Stimulated activated CD8-positive, alpha-beta memory T cell treated with anti-CD3 and anti-CD28 coated beads, Interleukin-2, amount 100 ng/mL, for 48 hours (primary cell): ENCODE data around the gene THTPA.

ENCODE experiments used
- DNase-seq, 2 donors: peaks; one replicate each; pipeline ENCODE4 v3.0.0-alpha.2; 2020; ENCODE audit warnings: low read depth in 2 of 2

The THTPA gene

DNA sequence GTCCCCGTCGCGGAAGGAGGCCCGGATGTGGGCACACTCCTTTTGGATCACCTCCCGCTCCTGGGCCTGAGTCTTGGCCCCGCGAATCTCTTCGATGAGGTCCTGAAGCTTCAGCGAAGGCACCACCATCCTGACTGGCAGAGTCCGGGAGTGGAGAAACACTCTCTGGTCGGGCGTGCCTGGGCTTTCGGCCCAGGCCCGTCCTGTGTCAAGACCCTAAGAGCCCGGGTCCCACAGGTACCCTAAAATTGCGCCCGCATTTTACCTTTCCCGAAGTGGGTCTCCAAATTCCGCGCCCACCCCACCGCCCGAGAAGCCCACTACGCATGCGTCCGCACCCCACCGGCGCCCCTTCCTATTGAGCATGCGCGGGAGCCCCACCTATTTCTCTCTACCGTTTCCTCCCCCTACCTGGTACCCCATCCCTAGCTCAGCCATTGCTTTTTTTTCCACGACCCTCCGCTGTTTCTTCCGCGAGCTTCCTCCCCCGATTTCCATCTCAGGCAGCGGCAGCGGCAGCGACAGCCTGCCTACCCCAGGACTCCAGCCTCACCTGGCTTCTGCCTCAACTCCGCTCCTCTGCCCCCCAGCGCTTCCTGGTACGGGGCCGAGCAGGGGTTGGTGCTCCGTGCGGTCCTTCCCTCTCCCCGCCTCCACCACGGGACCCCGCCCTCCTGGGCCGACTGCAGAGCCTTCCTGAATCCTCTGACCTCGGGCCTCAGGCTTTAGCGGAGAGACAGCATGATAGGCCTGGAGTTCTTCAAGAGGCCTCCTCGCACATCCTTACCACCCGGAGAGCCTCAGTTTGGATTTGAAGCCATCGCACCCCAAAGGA is 11.3 kb downstream of the THTPA start, which contains the start of gene AP1G2:
AP1G2 (minus strand) TSS at position 606 of the 835 bp plus-strand sequence; CDS start at position 129, 477 bp downstream.
- peak; percentile 86 to 88 for DNase-seq

DNA sequence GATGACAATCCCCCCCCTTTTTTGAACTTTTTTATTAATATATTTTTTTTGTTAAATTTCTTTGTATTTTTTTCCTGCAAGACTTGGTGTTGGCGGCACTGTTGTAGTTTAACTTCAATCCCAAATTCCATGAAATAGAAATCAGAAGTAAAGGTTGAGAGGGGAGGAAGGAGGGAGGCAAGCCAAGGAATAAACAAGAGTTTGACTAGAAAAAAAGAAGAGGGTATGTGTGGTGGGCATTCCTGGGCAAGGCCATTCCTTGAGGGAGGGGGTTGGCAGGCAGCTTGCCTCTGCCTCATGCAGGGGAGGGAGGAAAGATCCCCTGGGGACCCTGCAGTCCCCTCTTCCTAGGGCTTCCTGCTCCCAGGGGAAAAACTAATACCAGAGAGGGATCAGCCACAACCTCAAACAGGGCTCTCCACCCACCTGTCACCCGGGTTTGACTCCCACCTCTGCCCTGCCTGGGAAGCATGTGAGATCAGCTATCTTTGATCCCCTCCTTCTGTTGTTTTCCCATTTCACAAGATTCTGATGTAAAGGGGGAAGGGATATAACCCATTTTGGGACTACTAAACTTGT is 12.0 kb downstream of the THTPA start:
- DNase-seq, result no peak

DNA sequence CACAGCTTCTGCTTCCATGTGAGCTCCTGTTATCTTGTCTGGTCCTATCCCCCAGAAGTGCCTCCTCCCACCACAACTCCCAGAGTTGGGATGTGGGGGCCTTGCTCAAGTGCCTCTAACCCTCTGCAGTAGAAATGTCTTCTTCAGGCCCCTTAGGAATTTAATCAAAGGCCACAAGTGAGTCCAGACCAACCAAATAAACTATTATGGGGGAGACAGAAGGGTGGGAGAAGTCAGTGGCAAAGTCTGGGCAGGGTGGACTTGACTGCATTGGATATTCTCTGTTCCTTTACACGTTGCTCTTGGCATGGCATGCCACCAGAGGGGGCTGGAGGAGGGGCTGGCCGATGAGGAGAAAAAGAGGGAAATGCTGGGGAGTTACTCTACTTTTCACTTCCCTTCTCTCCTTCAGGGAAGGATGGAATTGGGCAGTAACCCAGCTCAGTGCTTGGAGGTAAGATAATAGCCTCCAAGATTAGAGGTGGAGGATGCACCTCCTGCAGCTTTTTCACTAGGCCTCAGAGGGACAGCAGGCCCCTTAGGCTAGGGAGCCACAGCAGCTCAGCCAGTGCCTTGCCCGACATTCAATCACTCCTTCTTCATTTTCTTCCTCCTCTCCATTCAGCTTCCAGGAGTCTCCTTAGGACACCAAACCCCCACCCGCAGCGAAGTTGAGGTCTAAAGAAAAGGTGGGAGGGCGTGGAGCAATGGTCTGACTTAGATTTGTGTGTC is 12.7 kb downstream of the THTPA start:
- DNase-seq, result no peak

DNA sequence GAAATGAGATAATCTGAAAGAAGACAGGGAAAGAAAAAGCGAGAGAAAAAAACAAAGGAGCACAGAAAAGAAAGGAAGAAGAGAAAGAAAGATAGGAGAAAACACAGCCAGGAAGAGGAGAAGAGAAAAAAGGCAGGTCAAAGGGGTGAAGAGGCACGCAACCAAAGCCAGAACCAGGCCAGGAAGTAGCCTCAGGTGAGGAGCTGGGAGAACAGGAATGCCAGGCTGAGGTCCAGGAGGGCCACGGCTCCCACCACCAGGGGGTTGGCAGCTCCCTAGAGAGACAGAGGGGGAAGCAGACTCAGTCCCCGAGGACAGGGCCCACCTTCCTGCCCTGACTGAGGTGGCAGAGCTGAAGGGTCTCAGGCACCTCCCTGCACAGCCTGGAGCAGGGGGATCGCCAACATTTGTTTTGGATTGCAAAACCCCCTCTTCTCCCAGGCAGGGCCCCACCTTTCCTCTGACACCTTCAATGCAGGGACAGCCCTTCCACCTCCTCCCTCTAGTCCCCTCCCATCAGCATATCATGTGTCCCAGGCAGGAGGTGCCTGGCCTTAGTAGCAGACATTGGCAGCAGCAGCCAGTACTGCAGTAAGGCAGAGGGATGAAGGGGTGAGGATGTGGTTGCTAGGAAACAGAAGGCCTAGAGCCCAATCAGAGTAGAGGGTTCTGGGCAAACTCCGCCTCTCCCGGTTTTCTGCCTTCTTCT is 13.5 kb downstream of the THTPA start:
- no peak for DNase-seq

DNA sequence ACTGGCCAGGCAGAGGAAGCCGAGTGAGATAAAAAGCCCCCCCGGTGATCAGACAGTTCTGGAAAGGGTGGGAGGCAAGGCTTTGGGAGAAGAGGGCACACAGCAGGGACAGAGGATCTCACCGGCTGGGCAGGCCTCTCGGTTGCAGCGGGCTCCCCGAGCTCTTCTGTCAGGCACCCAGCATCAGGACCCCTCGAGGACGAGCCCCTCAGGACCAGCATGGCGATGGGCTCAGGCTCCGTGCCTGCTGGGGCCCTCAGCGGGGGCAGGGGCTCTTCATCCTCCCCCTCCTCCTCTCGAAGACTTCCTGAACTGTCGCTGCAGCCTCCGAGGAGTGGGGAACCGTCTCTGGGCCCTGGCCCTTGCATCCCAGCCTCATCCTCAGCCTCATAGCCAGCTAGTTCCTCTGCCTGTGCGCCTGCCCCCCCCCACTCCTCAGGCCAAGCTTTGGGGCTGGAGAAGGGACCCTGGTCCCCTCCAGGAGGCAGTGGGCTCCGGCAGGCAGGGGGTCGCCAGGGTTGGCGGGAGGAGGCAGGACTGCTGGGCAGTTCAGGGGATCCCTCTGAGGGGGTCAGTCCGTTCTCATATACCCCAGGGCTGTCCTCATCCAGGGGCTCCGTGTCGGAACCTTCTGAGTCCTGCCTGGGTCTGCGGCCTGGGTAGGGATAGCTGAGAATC is 14.9 kb downstream of the THTPA start:
- DNase-seq, result no peak

DNA sequence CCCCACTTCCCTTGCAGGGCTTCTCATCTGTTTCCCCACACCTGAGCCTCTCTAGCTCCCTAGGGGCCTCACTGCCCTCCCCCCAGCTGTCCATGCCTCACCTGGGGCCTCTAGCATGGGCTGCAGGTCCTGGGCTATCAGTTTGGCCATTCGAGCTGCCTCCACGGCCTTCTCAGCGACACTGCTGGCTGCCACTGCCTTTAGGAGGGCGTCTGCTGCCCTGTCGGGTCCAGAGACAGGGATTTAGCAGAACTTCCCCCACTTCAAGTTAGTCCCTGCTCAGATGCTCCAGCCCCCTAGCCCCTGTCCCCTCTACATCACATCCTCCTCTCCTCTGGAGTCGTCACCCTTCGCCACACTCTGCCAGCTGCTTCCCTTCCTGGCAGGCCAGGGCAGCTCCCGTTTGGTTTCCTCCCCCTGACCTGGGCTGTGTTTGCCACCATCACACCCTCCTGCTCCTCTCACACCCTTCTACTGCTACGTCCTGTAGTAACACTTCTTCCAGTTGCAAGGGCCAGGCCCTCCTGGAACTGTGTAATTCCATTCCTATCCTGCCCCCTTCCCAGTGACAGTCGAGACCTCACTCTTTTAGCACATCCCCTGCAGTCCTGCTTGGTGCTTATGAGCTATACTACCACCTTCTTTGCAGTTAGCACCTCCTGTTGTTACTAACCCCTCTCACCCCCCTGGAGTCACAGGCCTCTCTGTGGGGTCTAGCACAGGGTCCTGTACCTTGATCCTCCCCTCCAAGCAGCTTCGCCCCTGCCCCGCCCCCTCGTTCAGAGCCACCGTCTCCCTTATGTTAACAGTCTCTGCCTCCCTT is 15.8 kb downstream of the THTPA start:
- DNase-seq, result no peak

DNA sequence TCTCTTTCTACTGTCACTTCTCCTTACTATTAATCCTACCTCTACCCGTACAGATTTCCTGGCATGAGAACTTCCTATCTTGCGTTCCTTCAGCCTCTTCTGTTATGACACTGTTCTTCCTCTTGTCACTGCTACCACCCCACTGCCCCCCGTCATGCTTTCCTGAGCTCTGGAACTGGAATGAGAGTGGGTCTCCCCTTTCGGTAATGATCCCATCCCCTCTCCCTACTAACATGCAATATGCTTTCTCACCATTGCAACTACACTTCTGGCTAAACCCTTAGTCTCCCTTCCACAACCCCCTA is 16.4 kb downstream of the THTPA start:
- no peak for DNase-seq

DNA sequence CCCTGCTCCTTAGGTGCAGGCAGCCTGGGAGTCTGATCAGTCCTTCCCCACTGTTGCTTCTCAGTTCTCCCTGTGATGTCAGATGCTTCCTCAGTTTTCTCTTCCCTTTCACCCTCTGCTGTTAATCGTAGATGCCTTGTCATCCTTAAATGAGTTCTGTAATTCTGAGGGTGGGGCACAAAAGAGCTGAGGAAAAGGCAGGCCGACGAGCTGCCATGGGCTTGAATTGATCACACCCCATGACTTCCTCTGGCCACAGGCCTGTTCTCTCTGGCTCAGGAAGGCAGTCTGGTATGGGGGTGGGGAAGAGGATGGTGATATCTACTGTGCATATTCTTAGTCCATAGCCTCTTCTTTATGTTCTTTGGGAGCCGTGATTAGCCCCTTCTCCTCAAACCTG is 16.8 kb downstream of the THTPA start:
- DNase-seq, result no peak

DNA sequence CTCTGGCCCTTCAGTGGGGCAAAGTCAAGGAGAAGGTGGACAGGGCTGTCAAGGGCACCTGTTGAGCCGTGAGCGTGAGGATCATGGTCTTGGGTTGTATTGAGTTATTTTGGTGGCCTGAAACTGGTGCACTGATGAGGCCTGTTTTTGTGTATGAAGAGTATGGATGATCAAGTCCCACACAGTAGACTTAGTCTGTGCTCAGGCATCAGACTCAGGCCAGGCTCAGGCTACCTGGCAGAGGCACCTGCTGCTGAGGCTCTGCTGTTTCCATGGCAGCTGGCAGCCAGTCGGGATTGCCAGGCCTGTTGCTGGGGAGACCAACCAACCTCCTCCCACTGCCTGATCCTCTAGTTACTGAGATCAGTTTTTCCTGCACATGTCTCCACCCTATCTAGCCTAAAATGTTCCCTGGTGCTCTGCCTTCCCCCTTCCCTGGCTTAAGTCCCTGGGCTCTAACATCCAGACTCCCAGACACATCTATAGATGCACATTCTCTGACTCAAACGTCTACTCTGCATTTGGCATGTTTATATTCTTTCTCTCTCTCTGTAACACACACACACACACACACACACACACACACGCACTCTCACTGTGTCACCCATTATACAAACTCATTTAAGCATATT is 17.4 kb downstream of the THTPA start:
- DNase-seq, result no peak

DNA sequence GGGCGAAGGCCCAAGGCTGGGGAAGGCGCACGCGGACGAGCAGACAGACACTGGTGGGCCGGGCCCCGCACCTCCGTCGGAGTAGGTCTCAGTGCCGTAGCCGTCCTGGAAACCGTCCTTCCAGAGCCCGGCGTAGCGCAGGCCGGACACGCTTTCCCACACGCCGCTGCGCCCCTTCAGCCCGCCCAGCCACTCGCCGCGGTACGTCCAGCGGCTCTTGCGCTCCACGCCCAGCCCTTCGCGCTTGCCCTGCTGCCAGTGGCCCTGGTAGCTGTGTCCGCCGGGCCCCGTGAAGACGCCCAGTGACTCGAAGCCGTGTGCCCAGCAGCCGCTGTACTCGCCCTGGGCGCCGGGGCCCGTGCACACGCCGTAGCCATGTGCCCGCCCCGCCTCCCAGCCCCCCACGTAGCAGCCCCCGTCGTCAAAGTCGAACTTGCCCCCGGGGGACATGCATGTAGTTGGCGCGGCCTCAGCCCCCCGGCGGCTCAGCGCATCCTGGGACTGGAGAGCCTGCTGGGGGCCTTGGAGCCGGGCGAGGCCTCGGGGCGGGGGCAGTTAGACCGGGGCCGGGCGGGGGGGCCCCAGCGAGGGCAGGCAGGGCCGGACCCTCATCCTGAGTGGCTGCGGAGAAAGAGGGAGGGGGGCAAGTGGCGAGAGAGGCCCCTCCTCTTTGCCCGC is 21.1 kb downstream of the THTPA start:
- no peak for DNase-seq

DNA sequence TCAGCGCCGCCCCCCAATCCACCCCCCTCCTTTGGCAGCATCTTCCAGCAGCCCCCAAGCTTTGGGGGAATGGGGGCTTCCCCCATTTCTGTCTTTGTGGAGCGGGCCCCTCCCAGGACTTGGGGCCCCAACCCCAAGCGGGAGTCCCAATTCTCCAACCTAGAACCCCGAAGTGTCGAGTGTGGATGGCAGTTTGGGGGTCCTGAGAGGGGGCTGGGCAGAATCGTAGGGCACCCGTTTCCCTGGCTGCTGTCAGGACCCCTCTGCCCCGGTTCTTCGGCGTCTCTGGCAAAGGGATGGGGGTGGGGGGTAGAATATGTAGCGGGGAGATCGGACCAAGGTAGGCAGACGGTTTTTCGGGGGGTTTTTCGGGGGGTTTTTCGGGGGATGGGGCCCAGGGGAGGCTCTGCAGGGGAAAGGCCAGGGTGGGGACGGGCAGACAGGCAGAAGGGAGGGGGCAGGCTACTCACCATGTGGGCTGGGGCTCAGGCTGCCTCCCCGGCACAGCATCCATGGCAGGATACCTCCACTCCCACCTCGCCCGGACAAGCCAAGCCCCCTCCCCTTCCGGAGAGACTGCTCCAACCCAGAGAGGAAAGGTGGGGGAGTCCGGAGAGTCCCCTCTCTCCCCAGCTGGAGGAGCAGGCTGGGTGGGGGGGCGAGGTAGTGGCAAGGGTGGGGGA is 21.8 kb downstream of the THTPA start:
- DNase-seq, result no peak

DNA sequence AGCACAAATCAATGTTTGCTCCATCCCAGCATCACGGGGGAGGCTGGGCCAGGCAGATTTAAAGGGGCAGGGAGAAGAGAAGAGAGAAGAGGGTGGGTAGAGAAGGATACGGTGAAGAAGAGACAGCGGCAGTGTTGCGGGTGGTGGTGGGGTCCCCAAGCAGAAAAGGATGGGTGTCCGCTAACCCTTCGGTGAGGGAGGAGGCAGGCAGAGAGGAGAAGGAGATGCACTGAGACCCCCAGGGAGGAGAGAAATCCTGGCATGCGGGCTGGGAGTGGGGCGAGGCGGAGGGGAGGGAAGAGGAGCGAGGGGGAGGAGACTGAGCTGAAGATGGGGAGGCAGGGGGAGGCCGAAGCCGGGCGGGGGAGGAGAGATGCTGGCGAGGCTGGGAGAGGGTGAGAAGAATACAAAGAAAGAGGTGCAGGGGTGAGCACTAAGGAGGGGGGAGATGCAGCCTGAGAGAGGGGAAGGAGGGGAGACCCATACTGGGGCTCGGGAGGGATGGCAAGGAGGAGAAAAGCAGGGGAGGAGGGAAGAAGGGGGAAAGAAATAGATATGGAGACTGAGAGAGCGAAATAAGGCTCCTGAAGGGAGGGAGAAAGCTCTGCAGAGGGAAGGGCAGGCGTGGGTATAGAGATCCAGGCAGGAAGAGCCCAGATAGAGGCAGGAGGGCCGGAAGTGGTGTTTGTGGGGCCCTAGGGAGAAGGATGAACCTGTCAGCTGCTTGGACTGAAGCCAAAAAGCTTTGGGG is 22.7 kb downstream of the THTPA start, which contains the start of gene JPH4:
JPH4 (minus strand) TSS at position 231 of the 751 bp plus-strand sequence. CDS start 1,337 bp downstream, outside the sequence.
- no peak for DNase-seq

DNA sequence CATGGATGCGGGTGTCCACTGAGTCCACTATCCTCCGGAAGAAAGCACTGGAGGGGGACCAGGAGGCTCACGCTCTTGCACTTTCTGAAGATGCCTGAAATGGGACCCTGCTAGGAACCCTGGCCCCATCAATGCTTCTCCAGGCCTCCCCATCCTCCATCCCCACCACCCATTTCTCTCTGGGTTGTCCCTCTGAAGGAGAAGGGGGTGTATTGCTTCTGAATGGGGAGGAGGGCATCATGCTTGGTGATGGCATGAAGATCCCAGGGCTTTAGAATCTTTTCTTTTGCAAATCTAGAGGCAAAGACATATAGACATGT is 23.2 kb downstream of the THTPA start:
- no peak for DNase-seq

DNA sequence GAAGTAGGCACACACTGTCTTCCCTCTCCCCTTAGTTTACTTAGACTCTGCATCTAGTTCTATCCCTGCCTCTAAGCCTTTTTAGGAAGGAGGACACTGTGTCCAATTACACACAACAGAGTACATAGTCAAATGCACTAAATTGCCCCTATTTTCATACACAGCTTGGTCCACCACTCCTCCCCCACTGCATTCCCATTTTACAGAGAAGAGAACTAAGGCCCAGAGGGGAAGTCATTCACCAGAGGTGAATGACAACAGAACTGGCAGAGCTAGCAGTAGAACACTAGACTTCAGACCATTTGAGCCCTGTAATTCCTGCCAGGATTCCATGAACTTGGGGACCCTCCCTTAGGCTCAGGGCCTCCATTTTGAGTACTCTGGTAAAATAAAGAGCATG is 23.7 kb downstream of the THTPA start:
- DNase-seq, result no peak

DNA sequence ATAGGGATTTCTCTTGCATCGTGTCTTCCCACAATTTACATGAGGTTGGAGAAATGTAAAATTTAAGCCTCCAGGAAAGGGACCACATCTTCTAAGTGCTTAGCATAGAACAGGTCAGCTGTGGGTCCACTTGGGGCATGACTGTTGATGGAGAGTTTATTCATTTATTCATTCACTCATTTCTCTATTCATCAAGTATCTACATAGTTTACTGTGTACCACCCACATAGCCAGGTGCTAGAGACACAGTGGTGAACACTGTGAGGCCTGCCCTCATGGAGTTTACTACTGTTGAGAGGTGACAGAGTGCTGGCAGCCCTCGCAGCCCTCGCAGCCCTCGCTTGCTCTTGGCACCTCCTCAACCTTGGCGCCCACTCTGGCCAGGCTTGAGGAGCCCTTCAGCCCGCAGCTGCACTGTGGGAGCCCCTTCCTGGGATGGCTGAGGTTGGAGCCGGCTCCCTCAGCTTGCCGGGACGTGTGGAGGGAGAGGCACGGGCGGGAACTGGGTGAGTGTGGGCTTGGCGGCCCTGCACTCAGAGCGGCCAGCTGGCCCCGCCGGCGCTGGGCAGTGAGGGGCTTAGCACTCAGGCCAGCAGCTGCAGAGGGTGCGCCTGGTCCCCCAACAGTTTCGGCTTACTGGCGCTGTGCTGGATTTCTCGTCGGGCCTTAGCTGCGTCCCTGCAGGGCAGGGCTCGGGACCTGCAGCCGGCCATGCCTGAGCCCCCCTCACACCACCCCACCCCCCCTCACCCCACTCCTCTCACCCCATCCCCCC is 24.3 kb downstream of the THTPA start:
- DNase-seq, result no peak

DNA sequence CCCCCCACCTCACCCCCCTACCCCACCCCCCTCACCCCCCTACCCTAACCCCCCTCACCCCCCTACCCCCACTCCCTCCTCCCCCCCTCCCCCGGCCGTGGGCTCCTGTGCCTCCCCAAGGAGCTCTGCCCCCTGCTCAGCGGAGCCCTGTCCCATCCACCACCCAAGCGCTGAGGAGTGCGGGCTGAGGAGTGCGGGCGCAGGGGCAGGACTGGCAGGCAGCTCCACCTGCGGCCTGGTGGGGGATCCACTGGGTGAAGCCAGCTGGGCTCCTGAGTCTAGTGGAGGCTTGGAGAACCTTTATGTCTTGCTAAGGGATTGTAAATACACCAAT is 24.8 kb downstream of the THTPA start:
- no peak for DNase-seq

DNA sequence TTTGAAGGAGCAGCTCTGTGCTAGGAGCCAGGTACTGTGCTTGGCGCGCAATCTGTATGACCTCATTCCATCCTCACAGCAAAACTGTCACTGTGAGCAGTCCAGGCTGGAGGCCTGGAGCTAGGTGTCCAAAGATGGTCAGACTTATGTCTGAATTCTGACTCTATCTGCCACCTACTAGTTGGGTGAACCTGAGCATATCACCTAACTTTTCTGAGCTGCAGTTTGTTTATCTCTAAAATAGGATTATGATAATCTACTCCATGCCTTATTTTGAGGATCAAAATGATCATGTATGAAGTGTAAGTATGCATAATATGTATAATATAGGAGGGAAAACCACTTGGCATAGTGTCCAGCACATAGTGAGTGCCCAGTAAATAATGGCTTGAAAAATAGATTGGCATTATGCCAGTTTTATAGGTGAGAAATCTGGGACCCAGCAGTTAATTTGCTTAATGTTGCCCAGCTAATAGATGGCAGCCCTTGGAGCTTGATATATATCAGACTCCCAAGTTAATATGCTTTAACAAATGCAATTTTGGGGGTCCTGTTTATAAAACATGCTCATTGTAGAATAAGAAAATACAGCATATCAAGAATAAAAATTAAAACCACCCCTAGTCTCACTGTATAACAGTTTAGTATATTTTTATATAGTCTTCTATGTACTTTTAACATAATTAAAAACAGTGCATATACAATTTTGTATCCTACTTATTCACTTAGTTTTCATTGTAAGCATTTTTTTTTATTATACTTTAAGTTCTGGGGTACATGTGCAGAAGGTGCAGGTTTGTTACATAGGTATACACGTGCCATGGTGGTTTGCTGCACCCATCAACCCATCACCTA is 27.1 kb downstream of the THTPA start:
- no peak for DNase-seq
